Pancreas (tissue), 10 donors: Measurements from ENCODE around the gene MAP2K7. TPM values are rescaled to one million over a fixed set of nuclear protein-coding genes. Genes with fewer than 3 reads are reported as not detected.
A peak's percentile ranks its signal among the peaks of the same experiment; 100 is the strongest.

Experiments used
- ATAC-seq, 4 donors: fragments of 200-7000 bp; cut with Tn5 transposase; one replicate each; pipeline versions ENCODE4 v1.8.0 to v1.9.1; 2020; ENCODE audit warnings: mild to moderate bottlenecking in 4 of 4, moderate library complexity in 4 of 4
- DNase-seq, 6 donors: peaks; one replicate each; pipeline ENCODE4 v3.0.0-alpha.2; 2020
- FAIRE-seq: peaks from 2 replicates; lab custom pipeline; 2012; peaks lifted over from hg19 to GRCh38; lab: Jason Lieb, UNC
- H3K27ac ChIP-seq, 4 donors: fragments of 200-600 bp; sonication (generic); 1 replicate in 3 of 4; 2 replicates in 1 of 4; pipeline versions ENCODE4 v1.5.0 to v1.8.0; 2020
- H3K27me3 ChIP-seq, 4 donors: fragments of 200-600 bp; one replicate each; pipeline ENCODE4 v1.8.0; 2021
- H3K36me3 ChIP-seq, 3 donors: fragments of 200-600 bp; sonication (generic) in 1 of 3; one replicate each; pipeline versions ENCODE4 v1.5.0 to v1.8.0; 2020 to 2021
- H3K4me1 ChIP-seq, 3 donors: fragments of 200-600 bp; one replicate each; pipeline ENCODE4 v1.8.0; 2021
- H3K4me3 ChIP-seq, 4 donors: fragments of 200-600 bp; sonication (generic) in 2 of 4; one replicate each; pipeline versions ENCODE4 v1.5.0 to v1.8.0; 2020 to 2021
- H3K9me3 ChIP-seq, 4 donors: fragments of 200-600 bp; one replicate each; pipeline ENCODE4 v1.8.0; 2021
- WGBS, 2 donors: extraction: QIAGEN DNeasy Blood & Tissue Kit; methylation state at CpG; one replicate each; pipeline ENCODE4 v1.1.7; 2013; 5-methylcytosine and 5-hydroxymethylcytosine counted together
- intact Hi-C, 3 donors: fragments of 100-400 bp; cut with DNase I; formaldehyde crosslinking; loops; one replicate each; pipeline versions ENCODE4 v1.11.1 to v1.14.2; 2022
- polyA plus RNA-seq, 2 donors: library from polyadenylated mRNA; stranded (reverse); fragments of 200-250 nt; gene quantifications; one replicate each; pipeline ENCODE4 v1.2.3, GENCODE V29; 2013
- total RNA-seq, 6 donors: library from RNA; stranded (reverse); fragmentation: NEBNext Ultra II Directional in 4 of 6; extraction: Animal tissue kit (Norgen Biotek cat#: 25700) in 4 of 6; gene quantifications; one replicate each; pipeline versions ENCODE4 v1.2.1 to v1.2.4, GENCODE V29; 2021 to 2023
- TF ChIP-seq, protein P1 (sequence below), 4 donors: fragments of 200-600 bp; sonication (generic) in 3 of 4; IDR thresholded peaks; one replicate each; pipeline versions ENCODE4 v1.5.0 to v1.8.0; 2021; ENCODE audit warnings: antibody characterized with exemption in 4 of 4
- donor health status: healthy with polysubstance abuse.
- donor health status: DM: no; HTN: no; CAD: no; lungs with moderate emphysema.
- donor health status: DM: no; HTN: no; CAD: no.
- donor health status: control.
- donor health status: control.
- donor health status: Bipolar disorder and iron deficiency.
- donor health status: DM: yes; HTN: yes; CAD: no.
- donor health status: DM: no; HTN: no; CAD: no.
- donor health status: DM: no; HTN: no; CAD: no.
- donor health status: DM: yes; HTN: yes; CAD: no.

The MAP2K7 gene
- total and polyA plus RNA-seq, 8 donors, result 13.9 to 45.3 (median 16.9) TPM

DNA sequence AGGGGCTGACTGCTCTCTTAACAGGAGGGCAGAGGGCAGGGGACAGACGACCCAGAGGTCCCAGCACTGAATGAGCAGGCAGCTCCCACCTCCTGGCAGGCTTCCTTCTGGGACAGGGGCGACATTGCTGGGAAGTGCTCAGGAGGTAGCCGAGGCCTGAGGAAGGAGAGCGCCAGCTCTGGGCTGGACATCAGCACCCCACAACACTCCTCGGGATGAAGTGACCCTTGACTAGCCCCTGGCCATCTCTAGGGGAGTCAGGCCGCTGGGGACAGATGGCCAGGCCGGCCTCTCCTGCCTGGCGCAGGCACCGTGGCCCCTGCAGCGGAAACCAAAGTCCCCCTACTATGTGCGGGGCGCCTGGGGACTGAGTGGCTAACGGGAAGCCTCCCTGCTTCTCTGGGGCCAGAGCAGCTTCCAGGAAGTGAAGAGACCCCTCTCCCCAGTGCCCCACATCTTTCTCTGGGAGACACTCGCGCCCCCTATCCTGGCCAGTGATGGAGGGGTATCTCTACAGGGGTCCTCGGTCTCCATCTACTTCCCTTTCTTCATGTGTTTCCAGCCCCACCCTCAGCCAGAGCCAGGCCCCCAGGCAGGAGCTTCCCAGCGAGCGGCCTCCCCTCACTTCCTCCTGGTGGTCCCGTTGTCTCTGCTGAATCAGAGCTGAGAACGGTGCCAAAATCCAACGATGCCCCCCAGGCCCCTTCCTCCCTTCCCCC is 39.5 kb upstream of the MAP2K7 start:
- Histone ChIP-seq H3K27me3 (no peaks in the 10 kb centered on the region), H3K36me3 (no peaks in the 10 kb centered on the region), H3K4me1 (no peaks in the 10 kb centered on the region), H3K9me3 (no peaks in the 10 kb centered on the region), H3K4me3 (no peak overlapping the region), H3K27ac (no peak overlapping the region)
- 84 to 86% methylated on average over 21 of the region's 21 CpGs for WGBS, 2 donors
- TF ChIP-seq, protein P1, sequence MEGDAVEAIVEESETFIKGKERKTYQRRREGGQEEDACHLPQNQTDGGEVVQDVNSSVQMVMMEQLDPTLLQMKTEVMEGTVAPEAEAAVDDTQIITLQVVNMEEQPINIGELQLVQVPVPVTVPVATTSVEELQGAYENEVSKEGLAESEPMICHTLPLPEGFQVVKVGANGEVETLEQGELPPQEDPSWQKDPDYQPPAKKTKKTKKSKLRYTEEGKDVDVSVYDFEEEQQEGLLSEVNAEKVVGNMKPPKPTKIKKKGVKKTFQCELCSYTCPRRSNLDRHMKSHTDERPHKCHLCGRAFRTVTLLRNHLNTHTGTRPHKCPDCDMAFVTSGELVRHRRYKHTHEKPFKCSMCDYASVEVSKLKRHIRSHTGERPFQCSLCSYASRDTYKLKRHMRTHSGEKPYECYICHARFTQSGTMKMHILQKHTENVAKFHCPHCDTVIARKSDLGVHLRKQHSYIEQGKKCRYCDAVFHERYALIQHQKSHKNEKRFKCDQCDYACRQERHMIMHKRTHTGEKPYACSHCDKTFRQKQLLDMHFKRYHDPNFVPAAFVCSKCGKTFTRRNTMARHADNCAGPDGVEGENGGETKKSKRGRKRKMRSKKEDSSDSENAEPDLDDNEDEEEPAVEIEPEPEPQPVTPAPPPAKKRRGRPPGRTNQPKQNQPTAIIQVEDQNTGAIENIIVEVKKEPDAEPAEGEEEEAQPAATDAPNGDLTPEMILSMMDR (IDR thresholded peaks at IDR 0.05), result no peak
- no peak for ATAC-seq
- DNase-seq, result peak in 1 of 6 donors; percentile 60
- no peak for FAIRE-seq
- intact Hi-C loops, result no loop called here

DNA sequence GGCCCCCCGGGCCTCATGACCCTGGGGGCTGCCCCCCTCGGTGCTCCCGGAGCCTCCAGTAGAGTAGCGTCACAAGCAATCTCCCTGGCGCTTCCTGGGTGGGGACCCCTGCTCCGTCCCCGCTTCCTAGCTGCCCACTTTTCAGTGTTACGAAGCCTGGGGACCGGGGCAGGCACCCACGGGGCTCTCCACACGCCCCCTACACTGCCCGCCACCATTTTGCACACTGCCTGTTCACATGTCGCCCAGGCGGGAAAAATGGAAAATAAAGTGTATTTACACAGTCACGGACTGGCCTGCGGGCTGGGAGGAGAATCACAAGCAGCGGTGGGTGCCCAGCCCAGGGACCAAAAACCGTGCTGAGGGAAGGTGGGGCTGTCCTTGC is 39.0 kb upstream of the MAP2K7 start:
- no peak for FAIRE-seq
- Histone ChIP-seq H3K27me3 (no peaks in the 10 kb centered on the region), H3K9me3 (no peaks in the 10 kb centered on the region), H3K27ac (no peak overlapping the region), H3K4me3 (no peak overlapping the region), H3K36me3 (no peaks in the 10 kb centered on the region), H3K4me1 (no peaks in the 10 kb centered on the region)
- intact Hi-C loops, result no loop called here
- no peak for ATAC-seq
- DNase-seq, result no peak
- TF ChIP-seq, protein P1 (IDR thresholded peaks at IDR 0.05), result no peak
- WGBS, 2 donors, result 68 to 71% methylated on average over 15 to 18 of the region's 18 CpGs

- DNase-seq (no peak), ATAC-seq (no peak), FAIRE-seq (no peak)
- TF ChIP-seq, protein P1 (IDR thresholded peaks at IDR 0.05), result no peak
- Histone ChIP-seq H3K27ac (no peak overlapping the region), H3K36me3 (no peaks in the 10 kb centered on the region), H3K9me3 (no peaks in the 10 kb centered on the region), H3K4me3 (no peak overlapping the region), H3K27me3 (no peaks in the 10 kb centered on the region), H3K4me1 (no peaks in the 10 kb centered on the region)
- WGBS, 2 donors, result 62 to 63% methylated on average over 10 of the region's 10 CpGs
- intact Hi-C loops, result no loop called here
These were observed 38.3 kb upstream of the MAP2K7 start for GRCh38 chr19:7865262-7865911.

GRCh38 chr19:7866399-7867091 is 37.1 kb upstream of the MAP2K7 start:
- ATAC-seq, result no peak
- intact Hi-C loops, result no loop called here
- peak in 1 of 6 donors; percentile 67 for DNase-seq
- H3K27me3 ChIP-seq, result no peaks in the 10 kb centered on the region
- H3K4me1 ChIP-seq, result no peaks in the 10 kb centered on the region
- WGBS, 2 donors, result 63 to 70% methylated on average over 12 of the region's 12 CpGs
- H3K4me3 ChIP-seq, result no peak overlapping the region
- FAIRE-seq, result no peak
- no peaks in the 10 kb centered on the region for H3K36me3 ChIP-seq
- H3K9me3 ChIP-seq, result no peaks in the 10 kb centered on the region
- no peak overlapping the region for H3K27ac ChIP-seq
- TF ChIP-seq, protein P1 (IDR thresholded peaks at IDR 0.05), result no peak
